Heart right ventricle (tissue), 16 donors: ENCODE data around the gene ZFR2. TPM values are rescaled to one million over a fixed set of nuclear protein-coding genes. Genes with fewer than 3 reads are reported as not detected.

ENCODE experiments used
- ATAC-seq, 8 donors: fragments of 200-7000 bp; cut with Tn5 transposase; one replicate each; pipeline ENCODE4 v1.9.1; 2020; ENCODE audit warnings: mild to moderate bottlenecking in 8 of 8, moderate library complexity in 8 of 8, moderate number of reproducible peaks in 1 of 8
- DNase-seq, 2 donors: peaks; one replicate each; pipeline ENCODE4 v3.0.0-alpha.2; 2020
- H3K27ac ChIP-seq, 10 donors: fragments of 200-600 bp; sonication (generic) in 2 of 10; one replicate each; pipeline versions ENCODE4 v1.5.0 to v1.8.0; 2020 to 2022; ENCODE audit warnings: mild to moderate bottlenecking in 3 of 10
- H3K27me3 ChIP-seq, 7 donors: fragments of 200-600 bp; one replicate each; pipeline ENCODE4 v1.8.0; 2021 to 2022; ENCODE audit warnings: mild to moderate bottlenecking in 2 of 7
- H3K36me3 ChIP-seq, 9 donors: fragments of 200-600 bp; sonication (generic) in 1 of 9; one replicate each; pipeline versions ENCODE4 v1.5.0 to v1.8.0; 2020 to 2022; ENCODE audit warnings: mild to moderate bottlenecking in 2 of 9
- H3K4me1 ChIP-seq, 9 donors: fragments of 200-600 bp; sonication (generic) in 1 of 9; one replicate each; pipeline versions ENCODE4 v1.5.0 to v1.8.0; 2020 to 2022; ENCODE audit warnings: mild to moderate bottlenecking in 4 of 9
- H3K4me3 ChIP-seq, 10 donors: fragments of 200-600 bp; sonication (generic) in 2 of 10; one replicate each; pipeline versions ENCODE4 v1.5.0 to v1.8.0; 2020 to 2022; ENCODE audit warnings: mild to moderate bottlenecking in 7 of 10, moderate library complexity in 2 of 10
- H3K9me3 ChIP-seq, 11 donors: fragments of 200-600 bp in 10 of 11; sonication (generic) in 2 of 11; one replicate each; pipeline versions ENCODE4 v1.5.0 to v1.8.0; 2013 to 2022; ENCODE audit warnings: mild to moderate bottlenecking in 2 of 11, control low read depth in 1 of 11, moderate library complexity in 1 of 11
- CTCF ChIP-seq, 9 donors: fragments of 200-600 bp; sonication (generic) in 2 of 9; IDR thresholded peaks; one replicate each; pipeline versions ENCODE4 v1.5.0 to v1.8.0; 2021 to 2022; ENCODE audit warnings: antibody characterized with exemption in 9 of 9, mild to moderate bottlenecking in 5 of 9, moderate library complexity in 1 of 9
- WGBS, 2 donors: extraction: QIAGEN DNeasy Blood & Tissue Kit; methylation state at CpG; one replicate each; pipeline ENCODE4 v1.1.7; 2013; ENCODE audit warnings: inconsistent platforms in 1 of 2; 5-methylcytosine and 5-hydroxymethylcytosine counted together
- intact Hi-C, 10 donors: fragments of 100-400 bp; cut with DNase I; formaldehyde crosslinking; loops; one replicate each; pipeline versions ENCODE4 v1.11.1 to v1.14.2; 2022
- polyA plus RNA-seq, 2 donors: library from polyadenylated mRNA; stranded (reverse); fragments of 200-250 nt; gene quantifications; one replicate each; pipeline ENCODE4 v1.2.3, GENCODE V29; 2013
- total RNA-seq, 10 donors: library from RNA; stranded (reverse); fragmentation: NEBNext Ultra II Directional in 3 of 10; extraction: Animal tissue kit (Norgen Biotek cat#: 25700) in 3 of 10; gene quantifications; one replicate each; pipeline versions ENCODE4 v1.2.1 to v1.2.4, GENCODE V29; 2021 to 2023
- donor health status: Arrhythmogenic right ventricular cardiomyopathy.
- donor health status: ischemic (EF 13 %, LVEDD 7.1; RV severe dilation, severe dysfunction).
- donor health status: healthy with polysubstance abuse.
- donor health status: DM: no; HTN: yes; CAD: no.
- donor health status: DM: no; HTN: no; CAD: no.
- donor health status: ischemic (EF 25% LVEDD 6.9; RV normal size, moderate dysfunction).
- donor health status: ischemic (EF 25% LVEDD 5.7; RV mildly dilated, moderate dysfunction).
- donor health status: healthy.
- donor health status: DM: yes; HTN: yes; CAD: no.
- donor health status: Ischemic cardiomyopathy.
- donor health status: ischemic (EF 35%, LVEDD 5.7; RV mildly dilated, moderate dysfunction).
- donor health status: nonischemic (EF 11% LVEDD 7.7; RV severe dilation, severe dysfunction).
- donor health status: DM: yes; HTN: yes; CAD: no.
- donor health status: PGD.
- donor health status: ischemic (EF 29% LVEDD 5.4; RV normal size, mild dysfunction).
- donor health status: nonischemic (EF 23%, LVEDD 6.1; RV moderate dilation, normal function).

The ZFR2 gene
- total and polyA plus RNA-seq, 12 donors = 0.04 to 0.29 TPM; not detected in 10

- intact Hi-C loops = no loop called here
- H3K4me3 ChIP-seq = no peak overlapping the region
- ATAC-seq (peak in 1 of 8 donors; percentile 33), DNase-seq (no peak)
- H3K9me3 ChIP-seq = peaks cover 0 to 19% (median 8%) of the 10 kb centered on the region in 11 donors
- H3K4me1 ChIP-seq = no peaks in the 10 kb centered on the region
- H3K36me3 ChIP-seq = no peaks in the 10 kb centered on the region
- WGBS, 2 donors = 71 to 76% methylated on average over 13 to 14 of the region's 14 CpGs
- H3K27ac ChIP-seq = no peak overlapping the region
- H3K27me3 ChIP-seq = no peaks in the 10 kb centered on the region
- TF ChIP-seq CTCF (IDR thresholded peaks at IDR 0.05) = no peak
Observed at GRCh38 chr19:3908266-3909054, 39.6 kb upstream of the ZFR2 start.

- H3K4me1 ChIP-seq = no peaks in the 10 kb centered on the region
- TF ChIP-seq CTCF (IDR thresholded peaks at IDR 0.05) = no peak
- no peak overlapping the region for H3K4me3 ChIP-seq
- ATAC-seq = peak in 2 of 8 donors; percentile 16 to 50
- H3K27me3 ChIP-seq = no peaks in the 10 kb centered on the region
- 85 to 86% methylated on average over 49 to 50 of the region's 50 CpGs for WGBS, 2 donors
- no peaks in the 10 kb centered on the region for H3K36me3 ChIP-seq
- no peak overlapping the region for H3K27ac ChIP-seq
- intact Hi-C loops = no loop called here
- peaks cover 0 to 19% (median 8%) of the 10 kb centered on the region in 11 donors for H3K9me3 ChIP-seq
- DNase-seq = no peak
Observed at GRCh38 chr19:3907626-3908265, 38.9 kb upstream of the ZFR2 start.

- no peak overlapping the region for H3K4me3 ChIP-seq
- intact Hi-C loops = no loop called here
- no peaks in the 10 kb centered on the region for H3K4me1 ChIP-seq
- no peaks in the 10 kb centered on the region for H3K36me3 ChIP-seq
- no peak overlapping the region for H3K27ac ChIP-seq
- DNase-seq (no peak), ATAC-seq (no peak)
- peaks cover 0 to 2% (median 0%) of the 10 kb centered on the region in 11 donors for H3K9me3 ChIP-seq
- TF ChIP-seq CTCF (IDR thresholded peaks at IDR 0.05) = no peak
- H3K27me3 ChIP-seq = no peaks in the 10 kb centered on the region
- WGBS, 2 donors = 91 to 92% methylated on average over 8 of the region's 8 CpGs
Observed at GRCh38 chr19:3904233-3904632, 35.4 kb upstream of the ZFR2 start.

- Histone ChIP-seq H3K9me3 (peaks cover 0 to 10% (median 6%) of the 10 kb centered on the region in 11 donors), H3K4me1 (no peaks in the 10 kb centered on the region), H3K27ac (no peak overlapping the region), H3K36me3 (no peaks in the 10 kb centered on the region), H3K4me3 (no peak overlapping the region), H3K27me3 (no peaks in the 10 kb centered on the region)
- WGBS, 2 donors = 71 to 78% methylated on average over 15 of the region's 15 CpGs
- no peak for ATAC-seq
- TF ChIP-seq CTCF (IDR thresholded peaks at IDR 0.05) = no peak
- intact Hi-C loops = no loop called here
- no peak for DNase-seq
Observed at GRCh38 chr19:3902317-3902973, 33.6 kb upstream of the ZFR2 start.
